OCI-LY7 (cell line): Measurements from ENCODE around the gene GALNT10.
"Not testable (repeated sequence)": the region's sequence is repeated elsewhere in the genome, so short reads cannot be mapped to it uniquely, and the experiment has no call there.

Source experiments
- EZH2phosphoT487 ChIP-seq: fragments of 200-600 bp; sonication (generic); IDR thresholded peaks from 2 replicates; pipeline ENCODE4 v1.6.1; 2018; ENCODE audit warnings: low read depth, borderline replicate concordance, mild to moderate bottlenecking, mixed run types, antibody characterized with exemption, low read length, moderate library complexity, mixed read lengths
- TF ChIP-seq, protein P1 (sequence below): fragments of 200-600 bp; sonication (generic); conservative IDR thresholded peaks from 2 replicates; pipeline ENCODE4 v1.5.1; 2014; ENCODE audit warnings: mild to moderate bottlenecking, antibody characterized with exemption, low read length, moderate library complexity, mixed read lengths

GRCh38 chr5:154150471-154150870, 40.1 kb upstream of the GALNT10 start:
- TF ChIP-seq, protein P1, sequence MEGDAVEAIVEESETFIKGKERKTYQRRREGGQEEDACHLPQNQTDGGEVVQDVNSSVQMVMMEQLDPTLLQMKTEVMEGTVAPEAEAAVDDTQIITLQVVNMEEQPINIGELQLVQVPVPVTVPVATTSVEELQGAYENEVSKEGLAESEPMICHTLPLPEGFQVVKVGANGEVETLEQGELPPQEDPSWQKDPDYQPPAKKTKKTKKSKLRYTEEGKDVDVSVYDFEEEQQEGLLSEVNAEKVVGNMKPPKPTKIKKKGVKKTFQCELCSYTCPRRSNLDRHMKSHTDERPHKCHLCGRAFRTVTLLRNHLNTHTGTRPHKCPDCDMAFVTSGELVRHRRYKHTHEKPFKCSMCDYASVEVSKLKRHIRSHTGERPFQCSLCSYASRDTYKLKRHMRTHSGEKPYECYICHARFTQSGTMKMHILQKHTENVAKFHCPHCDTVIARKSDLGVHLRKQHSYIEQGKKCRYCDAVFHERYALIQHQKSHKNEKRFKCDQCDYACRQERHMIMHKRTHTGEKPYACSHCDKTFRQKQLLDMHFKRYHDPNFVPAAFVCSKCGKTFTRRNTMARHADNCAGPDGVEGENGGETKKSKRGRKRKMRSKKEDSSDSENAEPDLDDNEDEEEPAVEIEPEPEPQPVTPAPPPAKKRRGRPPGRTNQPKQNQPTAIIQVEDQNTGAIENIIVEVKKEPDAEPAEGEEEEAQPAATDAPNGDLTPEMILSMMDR: not testable (repeated sequence)
- TF ChIP-seq EZH2phosphoT487: not testable (repeated sequence)
